GM21825 (cell line): ENCODE measurements around the gene RBM26.
"Not testable (repeated sequence)": the region's sequence is repeated elsewhere in the genome, so short reads cannot be mapped to it uniquely, and the experiment has no call there.

Experiments used
- ATAC-seq: cut with Tn5 transposase; IDR thresholded peaks from one replicate; pipeline ENCODE4 v1.9.1; 2021; ENCODE audit warnings: mild to moderate bottlenecking, moderate library complexity; ENCODE audit not compliant: unreplicated experiment

The RBM26 gene

DNA sequence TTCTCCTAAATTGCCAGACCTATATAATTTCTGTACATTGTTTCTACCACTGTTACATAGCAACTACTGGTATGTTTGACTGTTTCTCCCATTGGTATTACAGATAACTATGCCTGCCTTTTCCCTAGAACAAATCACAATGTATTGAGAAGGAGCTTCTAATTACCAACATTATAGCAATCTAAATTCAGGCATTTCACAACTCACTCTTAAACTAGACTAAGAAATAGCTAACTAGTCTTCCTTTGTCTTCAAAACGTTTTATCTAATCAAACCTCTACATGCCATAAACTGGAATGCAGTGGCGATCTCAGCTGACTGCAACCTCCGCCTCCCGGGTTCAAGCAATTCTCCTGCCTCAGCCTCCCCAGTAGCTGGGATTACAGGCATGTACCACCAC lies 18.2 kb downstream of the RBM26 start:
- no peak for ATAC-seq

DNA sequence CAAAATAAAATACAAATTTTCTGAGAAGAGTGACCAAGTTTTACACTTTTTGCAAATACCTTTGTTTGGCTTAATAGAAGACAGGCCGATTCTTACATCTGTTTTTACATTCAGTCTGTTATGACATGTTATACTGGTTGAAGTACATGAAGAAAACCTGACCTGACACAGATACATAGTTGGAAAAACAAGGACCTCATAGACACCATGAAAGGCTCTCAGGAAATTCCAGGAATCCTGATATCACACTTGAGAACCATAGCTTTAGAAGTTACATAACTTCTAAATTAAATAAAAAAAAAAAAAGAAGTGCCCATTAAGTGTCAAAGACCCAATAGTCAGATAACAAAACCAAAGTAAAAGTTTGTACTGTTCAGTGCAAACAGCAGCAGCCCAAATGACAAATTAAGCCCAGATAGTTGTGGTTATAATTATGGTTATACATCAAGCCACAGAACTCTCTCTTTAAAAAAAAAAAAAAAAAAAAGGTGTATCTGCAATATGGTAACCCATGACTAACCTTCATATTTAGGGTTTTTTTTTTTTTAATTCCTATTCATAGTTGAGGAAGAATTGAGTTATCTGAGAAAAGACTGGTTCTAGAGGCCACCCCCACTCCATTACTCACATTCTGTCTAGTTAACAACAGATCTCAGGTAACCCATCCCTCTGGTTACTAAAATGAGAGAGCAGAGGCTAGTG lies 19.8 kb downstream of the RBM26 start:
- ATAC-seq: no peak

DNA sequence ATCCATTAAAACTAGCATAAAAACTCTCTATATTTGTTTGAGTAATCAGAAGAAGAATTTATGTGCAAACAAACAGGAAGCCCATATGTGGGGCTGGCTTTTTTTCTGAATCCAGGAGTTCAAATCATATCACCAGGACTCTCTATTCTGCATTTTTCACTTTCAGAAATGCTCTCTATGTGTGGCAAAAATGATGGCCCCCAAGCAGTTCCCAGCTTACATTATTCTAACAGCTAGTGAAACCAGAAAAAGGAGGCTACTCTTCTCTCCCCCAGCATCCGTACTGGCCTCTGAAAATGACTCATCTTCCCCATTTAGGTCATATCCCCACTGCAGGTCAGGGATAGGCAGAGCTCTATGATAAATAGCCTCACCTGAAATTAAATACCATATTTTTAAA lies 20.4 kb downstream of the RBM26 start:
- ATAC-seq: peak; percentile 93

DNA sequence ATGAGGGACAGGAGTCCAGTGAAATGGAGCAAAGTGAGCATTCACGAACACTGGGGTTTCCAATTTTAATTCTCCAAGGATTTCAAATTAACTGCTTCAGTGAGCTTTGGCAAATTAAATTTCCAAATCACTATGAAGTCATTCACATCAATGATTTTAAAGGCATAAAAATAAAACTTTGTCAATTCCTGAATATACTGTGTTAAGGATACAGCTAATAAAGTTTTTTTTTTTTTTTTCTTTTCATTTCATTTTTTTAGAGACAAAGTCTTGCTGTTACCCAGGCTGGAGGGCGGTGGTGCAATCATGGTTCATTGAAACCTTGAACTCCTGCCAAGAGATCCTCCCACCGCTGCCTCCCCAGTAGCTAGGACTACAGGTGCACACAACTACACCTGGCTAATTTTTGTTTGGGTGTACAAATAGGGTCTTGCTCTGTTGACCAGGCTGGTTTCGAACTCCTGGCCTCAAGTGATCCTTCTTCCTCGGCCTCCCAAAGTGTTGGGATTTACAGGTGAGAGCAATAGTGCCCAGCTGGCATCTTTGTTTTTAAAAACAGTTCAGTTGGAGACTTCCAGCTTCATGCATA lies 21.9 kb downstream of the RBM26 start:
- ATAC-seq: no peak

DNA sequence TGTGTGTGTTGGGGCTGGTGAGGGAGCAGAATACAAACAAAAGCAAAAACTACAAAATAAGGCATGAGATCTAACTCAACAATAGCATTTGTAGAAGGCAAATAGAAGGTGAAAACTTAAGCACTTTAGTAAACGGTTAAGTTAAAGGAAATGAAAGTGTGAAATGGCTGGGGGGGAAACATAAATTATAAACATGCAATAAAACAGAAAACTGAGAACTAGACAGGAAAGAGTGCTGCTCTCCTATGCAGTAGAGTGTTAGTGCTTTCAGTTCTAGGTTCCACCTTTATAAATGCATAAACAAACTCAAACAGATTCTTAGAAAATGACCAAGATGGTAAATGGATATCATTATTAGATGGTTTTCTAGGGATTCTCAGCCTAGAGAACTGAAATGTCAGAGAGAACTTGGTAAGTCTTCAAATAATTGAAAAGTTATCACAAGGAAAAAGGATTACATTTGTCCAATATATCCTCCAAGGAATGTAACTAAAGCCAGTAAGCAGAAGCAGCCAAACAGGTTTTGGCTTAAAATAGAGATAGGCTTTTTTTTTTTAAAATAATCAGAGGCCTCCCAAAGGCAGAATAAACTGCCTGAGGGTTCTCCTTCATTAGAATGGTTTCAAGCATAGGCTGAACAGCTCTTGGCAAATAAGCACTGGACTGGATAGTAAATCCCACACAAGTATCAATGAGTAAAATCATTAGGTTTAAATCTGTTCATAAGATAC lies 23.3 kb downstream of the RBM26 start:
- peak; percentile 54 for ATAC-seq

DNA sequence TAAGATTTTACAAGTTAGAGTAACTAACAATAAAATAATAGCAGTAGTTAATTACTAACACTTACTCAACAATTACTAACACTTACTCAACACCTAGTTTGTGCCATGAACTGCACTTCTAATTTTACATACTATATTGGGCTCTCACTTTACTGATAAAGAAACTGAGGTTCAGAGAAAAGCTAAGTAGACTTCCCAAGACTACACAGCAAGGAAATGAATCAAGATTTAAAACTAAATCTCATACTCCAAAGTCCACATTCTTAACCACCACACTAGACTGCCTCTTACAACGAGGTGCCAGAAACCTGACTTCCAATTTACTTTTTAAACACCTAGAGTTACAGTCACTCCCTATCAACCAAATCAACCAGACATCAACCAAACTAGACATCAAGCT lies 25.1 kb downstream of the RBM26 start:
- no peak for ATAC-seq

DNA sequence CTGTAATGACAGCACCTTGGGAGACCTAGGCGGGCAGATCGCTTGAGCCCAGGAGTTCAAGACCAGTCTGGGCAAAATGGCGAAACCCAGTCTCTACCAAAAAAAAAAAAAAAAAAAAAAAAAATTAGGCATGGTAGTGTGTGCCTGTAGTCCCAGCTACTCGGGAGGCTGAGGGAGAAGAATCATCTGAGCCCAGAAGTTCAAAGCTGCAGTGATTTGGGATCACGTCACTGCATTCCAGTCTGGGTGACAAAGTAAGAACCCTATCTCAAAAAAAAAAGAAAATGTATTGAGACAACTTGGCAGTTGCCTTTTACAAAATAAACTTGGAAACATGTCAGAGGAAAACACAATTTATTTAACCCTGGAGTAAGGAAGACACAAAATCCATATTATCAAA lies 26.8 kb downstream of the RBM26 start:
- no peak for ATAC-seq

DNA sequence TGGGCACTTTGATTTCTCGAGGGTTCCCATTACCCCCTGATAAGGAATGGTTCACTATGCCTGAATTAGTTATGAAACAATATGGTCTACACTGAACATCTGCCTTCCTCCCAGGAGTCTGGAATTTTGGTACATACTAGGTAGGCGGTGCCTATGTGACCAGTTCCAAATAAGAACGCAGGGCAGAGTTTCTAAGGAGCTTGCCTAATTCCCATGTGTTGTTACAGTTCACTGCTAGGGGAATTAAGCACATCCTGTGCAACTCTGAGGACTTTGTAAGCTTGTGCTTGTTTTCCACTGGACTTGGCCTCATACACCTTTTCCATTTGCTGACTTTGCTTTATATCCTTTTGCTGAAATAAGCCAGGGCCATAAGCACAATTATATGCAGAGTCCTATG lies 29.2 kb downstream of the RBM26 start:
- ATAC-seq: no peak

DNA sequence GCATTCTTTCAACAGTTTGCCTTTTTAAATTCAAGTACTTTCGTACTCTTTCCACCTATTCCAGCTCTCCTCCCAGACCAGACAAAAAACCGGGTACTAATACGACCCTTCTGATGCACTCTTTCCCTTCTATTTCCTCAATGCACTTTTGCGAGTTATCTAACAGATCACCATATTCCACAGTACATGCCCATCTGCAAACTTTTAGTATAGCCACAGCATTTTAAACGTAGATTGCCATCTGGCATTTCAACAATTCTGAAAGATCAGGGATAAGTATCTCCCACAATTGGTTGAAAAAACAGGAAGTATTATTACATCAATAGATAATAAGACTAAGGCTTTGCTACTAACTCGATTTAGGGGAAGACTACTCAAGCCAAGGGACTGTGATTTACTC lies 31.5 kb downstream of the RBM26 start:
- ATAC-seq: no peak

DNA sequence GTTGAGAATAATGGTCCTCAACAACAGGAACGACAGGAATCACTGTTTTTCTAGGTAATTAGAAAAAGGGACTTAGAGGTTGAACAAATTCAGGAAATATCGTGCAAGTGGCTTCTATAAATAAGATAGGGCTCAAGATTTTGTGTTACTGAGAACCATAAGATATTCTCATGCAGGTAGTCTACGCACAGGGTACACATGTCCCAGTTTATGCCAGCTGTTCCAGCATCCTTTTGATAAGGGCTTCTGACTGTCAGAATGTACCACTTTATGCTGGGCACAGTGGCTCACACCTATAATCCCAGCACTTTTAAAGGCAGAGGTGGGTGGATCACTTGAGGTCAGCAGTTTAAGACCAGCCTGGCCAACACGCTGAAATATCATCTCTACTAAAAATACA lies 32.1 kb downstream of the RBM26 start:
- ATAC-seq: no peak

DNA sequence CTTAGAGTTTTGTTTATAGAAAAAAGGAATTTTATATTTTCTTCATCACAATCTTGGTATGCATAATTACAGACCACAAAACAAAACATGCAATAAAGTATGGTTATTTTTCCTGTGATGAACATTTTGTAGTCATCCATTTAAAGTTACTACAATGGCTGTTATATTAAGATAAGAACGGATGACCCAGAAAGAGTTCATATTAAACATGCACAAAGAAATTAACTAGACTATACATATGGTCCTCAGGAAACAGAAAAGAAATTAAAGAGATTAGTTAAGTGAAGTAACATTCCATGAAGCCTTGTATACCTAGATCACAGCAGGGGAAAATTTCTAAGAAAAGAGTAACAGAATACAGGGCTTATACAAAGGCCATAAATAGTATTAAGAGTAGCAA lies 36.8 kb downstream of the RBM26 start:
- no peak for ATAC-seq

DNA sequence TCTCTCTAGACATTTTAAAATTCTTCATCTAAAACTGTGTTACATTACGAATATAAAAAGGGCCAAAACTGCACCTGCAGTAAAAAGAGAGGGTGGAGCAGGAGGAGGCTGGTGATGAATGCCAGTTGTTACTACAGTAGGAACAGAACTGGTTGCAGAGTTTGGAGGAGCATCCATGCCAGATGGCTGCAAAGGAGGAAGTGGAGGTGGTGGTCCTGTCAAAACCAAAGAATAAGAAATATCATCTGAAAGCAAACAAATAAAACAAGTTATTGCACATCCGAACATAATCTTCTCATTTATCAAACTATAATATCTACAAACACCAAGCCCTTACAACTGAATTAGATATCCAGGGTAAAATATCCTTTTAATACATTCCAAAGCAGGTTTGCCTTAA lies 40.1 kb downstream of the RBM26 start:
- no peak for ATAC-seq

DNA sequence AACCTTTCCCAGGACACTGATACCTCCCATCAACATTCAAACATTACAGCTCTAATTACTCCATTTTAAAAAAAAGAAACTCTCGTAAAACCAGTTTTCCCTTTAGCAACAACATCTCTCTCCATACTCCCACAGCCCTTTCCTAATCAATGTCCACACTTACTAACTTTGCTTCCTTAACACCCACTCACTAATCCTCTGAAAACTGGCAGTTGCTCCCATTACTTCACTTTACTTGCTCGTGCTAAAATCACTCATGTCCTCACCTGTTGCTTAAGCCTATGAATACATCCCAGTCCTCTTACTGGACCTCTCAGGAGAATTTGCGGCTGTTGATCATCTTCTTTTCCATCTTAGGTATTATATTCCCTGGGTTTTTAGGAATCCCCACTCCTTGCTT lies 44.8 kb downstream of the RBM26 start:
- no peak for ATAC-seq

DNA sequence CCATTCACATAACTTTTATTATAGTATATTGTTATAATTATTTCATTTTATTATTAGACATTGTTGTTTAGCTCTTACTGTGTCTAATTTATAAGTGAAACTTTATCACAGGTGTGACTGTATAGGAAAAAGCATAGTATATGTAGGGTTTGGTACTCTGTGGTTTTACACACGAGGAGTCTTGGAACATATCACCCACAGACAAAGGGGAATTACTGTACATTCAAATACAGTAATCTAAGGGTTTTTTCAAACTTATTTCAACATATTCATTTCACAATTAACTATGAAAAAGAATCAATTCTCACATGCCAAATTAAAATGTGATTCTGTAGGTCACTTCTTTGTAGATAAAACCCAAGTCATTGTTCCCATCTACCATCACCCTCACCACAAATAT lies 46.0 kb downstream of the RBM26 start:
- no peak for ATAC-seq

DNA sequence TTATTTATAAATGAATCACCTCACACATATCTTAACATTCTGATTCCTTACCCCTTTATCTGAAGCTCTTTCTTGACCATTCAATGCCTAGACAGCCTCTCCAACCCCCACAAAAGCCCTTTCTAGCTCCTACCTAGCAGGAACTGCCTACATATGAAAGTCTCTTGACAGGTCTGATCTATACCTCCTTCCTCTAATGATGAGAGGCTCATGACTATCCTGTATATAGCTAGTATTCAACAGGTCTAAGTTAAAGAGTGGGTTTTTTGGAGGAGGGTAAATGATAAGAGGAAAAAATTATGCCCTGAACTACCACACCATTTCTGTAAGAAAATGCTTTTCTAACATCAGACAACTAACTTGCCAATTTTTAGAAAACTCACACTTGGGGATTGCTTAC lies 47.0 kb downstream of the RBM26 start:
- ATAC-seq: no peak

DNA sequence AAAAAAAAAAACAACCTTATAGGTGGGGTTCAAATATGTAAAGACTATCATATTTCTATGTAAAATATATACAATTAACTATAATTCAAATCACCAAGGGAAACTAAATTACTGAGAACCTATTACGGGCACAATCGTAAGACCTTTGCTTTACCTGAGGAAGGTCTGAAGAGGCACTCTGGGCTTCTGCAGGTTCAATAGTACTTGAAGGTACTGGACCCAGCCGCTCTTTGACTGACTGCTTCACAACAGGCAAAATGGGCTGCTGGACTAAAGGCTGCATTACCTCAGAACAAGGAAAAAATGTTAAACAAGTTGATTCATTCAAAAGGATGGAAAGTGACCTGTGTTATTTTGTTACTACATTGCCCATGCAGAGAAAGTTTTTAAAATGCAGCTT lies 51.8 kb downstream of the RBM26 start:
- ATAC-seq: no peak

DNA sequence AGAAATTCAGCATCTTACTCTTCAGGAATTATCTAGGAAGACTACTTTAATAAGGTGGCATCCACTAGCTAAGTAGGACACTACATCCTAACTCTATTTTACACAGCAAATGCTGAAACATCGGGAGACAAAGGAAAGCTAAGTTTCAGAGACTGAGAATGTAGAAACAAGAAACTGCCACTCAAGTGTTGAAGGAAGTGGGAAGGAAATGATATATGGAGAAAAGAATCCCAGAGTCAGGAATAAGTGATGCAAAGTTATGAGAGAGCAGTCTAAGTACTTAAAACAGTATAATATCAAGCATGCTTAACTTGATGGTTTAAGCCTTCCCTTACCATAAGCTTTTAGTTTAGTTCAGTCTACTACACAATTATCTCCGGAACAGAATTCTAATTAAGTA lies 52.4 kb downstream of the RBM26 start:
- no peak for ATAC-seq

DNA sequence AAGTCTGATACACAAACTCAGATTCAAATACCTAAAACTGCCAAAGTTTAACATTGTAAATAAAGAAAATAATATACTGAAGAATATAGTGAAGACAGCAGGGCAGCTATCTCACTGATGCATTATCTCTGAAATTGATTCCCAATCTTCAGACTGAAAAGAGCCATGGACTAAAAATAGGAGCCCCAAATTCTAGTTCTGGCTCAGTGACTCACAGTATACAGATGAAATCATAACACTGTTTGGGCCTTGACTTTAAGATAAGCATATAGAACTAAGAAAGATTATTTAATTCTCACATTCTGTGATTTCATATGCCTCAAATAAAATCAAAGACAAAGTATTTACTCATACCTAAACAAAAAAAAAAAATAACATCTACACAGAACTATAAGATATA lies 53.9 kb downstream of the RBM26 start:
- no peak for ATAC-seq

DNA sequence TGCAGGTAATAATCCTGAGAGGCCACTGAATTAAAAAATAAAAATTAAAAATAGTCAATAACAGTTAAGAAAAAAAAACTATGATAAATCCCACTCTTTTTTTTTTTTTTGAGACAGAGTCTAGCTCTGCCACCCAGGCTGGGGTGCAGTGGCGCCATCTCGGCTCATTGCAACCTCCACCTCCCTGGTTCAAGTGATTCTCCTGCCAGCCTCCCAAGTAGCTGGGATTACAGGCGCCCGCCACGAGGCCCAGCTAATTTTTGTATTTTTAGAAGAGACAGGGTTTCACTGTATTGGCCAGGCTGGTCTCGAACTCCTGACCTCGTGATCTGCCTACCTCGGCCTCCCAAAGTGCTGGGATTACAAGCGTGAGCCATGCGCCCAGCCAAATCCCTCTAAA lies 56.4 kb downstream of the RBM26 start:
- not testable (repeated sequence) for ATAC-seq

DNA sequence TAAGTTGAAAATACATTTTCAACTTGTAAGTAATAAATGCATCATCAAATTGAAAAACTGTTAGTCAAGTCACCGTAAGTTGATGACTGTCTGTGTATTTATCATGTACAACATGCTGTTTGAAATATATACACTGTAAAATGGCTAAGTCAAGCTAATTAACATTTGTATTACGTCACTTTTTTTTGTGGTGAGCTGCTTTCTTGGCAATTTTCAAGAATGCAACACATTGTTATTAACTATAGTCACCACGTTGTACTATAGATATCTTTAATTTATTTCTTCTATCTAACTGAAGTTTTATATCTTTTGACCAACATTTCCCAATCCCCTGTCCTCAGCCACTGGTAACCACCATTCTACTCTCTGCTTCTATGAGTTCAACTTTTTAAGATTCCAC lies 57.0 kb downstream of the RBM26 start:
- ATAC-seq: no peak

DNA sequence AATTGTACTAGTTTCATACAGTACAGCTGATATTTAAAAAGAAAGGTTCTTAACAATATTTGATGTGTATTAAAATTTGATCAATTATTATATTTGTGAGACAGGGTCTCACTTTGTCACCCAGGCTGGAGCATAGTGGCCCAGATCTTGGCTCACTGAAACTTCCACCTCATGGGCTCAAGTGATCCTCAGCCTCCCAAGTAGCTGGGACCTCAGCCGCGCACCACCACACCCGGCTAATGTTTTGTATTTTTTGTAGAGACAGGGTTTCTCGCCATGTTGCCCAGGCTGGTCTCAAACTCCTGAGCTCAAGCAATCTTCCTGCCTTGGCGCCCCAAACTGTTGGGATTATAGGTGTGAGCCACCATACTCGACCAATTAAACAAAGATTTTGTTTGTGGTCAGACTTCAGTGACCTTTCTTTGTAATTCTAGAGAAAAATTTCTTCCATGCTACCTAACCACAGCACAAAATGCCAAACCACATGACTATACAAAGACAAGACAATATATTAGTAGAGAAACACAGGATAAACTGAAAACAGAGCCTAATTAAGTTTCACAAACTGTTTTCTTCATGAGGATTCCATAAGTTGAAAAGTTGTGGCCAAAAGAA lies 59.6 kb downstream of the RBM26 start:
- no peak for ATAC-seq

DNA sequence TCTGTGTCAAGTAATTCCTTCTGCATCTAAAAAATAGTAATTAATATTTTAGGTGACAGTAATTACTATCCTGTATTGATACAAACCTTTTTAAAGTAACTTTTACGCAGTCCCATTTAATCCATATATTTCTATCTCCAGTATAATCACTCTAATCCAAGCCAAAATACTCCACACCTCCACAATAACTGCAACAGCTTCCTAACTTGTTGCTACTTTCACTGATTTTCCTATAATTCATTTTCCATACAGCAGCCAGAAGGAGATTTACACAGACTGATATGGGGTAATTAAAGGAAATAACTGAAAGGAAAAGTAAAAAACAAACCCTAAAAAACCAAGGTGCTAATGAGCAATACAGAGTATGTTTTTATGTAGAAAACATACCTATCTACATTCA lies 64.9 kb downstream of the RBM26 start:
- ATAC-seq: no peak
